HG03342 (cell line): ENCODE results near the gene RFC4.
A peak's percentile ranks its signal among the peaks of the same experiment; 100 is the strongest.

ENCODE experiments used
- ATAC-seq: cut with Tn5 transposase; IDR thresholded peaks from one replicate; pipeline ENCODE4 v1.9.1; 2021; ENCODE audit warnings: mild to moderate bottlenecking, moderate library complexity; ENCODE audit not compliant: unreplicated experiment

The RFC4 gene

DNA sequence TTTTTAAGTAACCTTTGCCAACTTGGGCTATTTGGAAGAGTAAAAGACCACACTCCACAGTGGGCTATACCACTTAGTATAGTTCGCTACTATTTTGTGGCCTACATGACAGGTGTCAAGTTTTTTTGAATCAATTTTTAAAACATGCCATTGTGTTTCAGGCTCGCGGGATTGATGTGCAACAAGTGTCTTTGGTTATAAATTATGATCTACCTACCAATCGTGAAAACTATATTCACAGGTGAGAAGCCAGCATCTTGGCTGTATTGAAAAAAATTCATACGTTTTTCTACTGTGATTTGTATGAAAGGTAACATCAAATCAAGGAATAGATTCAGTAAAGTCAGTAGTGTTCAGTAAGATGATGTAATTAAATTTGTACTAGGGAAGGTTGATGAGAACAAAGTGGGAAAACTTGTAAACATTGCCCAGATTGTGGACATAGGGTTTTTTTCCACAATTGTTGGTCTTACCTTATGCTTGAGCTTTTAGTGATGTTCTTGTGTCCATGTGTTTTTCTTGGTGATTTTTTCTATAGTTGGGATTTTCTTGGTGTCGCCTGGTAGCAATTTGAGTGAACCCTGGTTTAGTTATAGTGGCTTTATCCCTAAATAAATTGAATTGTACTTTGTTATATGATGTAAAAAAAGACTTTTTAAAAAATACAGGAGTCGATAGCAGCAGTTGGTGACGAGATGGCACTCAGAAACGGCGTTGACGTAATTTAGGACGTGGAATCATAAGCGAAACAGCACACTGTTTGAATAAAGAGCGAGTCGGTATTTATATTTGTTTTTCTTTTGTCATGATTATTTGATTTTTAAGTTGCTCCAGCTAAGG, 18.4 kb downstream of the RFC4 start:
- no peak for ATAC-seq

GRCh38 chr3:186786922-186787321, 19.4 kb downstream of the RFC4 start:
- ATAC-seq, result no peak

- ATAC-seq, result no peak
Measured at GRCh38 chr3:186785495-186786018, 20.7 kb downstream of the RFC4 start.

GRCh38 chr3:186784820-186785494, 21.3 kb downstream of the RFC4 start:
- ATAC-seq, result no peak

DNA sequence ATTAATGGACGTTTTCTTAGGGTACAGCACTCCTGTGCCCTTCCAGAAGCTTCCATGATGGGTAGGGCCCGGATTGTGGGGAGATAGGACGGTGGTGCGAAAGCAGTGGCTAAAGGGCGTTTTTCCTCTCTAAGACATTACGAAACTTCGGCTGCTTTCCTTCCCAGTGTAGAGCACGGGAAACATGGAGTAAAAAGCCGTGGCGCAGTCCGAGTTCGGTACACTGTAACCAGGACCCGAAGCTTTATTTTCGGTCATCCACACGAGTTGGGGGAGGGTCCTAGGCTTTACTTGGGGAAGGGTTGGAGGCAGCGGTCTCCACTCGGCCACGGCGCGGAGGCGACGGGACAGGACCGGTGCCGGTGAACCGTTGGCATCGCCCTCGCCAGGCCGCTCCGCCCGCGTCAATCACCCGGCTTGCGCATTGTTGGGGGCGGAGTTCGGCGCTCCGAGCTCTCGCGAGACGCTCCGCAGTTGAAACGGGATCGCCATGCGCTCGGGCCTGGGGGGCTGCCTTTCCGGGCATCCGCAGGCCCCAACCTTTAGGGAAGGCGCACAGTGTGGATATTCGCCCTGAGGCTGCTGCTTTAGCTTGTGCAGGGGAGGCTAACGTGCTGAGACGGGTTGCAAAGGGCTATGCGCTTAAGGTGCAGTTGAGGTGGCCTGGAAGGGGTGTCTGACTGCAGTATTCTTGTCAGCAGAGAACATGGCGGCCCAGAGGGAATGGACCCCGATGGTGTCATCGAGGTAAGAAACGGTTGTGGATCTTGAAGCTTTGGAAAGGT, 22.4 kb downstream of the RFC4 start:
- ATAC-seq, result peak; percentile 69

GRCh38 chr3:186783058-186783730, 23.1 kb downstream of the RFC4 start, which contains the start of gene EIF4A2:
Gene EIF4A2 (plus strand): TSS chr3:186783577. CDS start chr3:186783611, 34 bp downstream.
- peak; percentile 56 for ATAC-seq

DNA sequence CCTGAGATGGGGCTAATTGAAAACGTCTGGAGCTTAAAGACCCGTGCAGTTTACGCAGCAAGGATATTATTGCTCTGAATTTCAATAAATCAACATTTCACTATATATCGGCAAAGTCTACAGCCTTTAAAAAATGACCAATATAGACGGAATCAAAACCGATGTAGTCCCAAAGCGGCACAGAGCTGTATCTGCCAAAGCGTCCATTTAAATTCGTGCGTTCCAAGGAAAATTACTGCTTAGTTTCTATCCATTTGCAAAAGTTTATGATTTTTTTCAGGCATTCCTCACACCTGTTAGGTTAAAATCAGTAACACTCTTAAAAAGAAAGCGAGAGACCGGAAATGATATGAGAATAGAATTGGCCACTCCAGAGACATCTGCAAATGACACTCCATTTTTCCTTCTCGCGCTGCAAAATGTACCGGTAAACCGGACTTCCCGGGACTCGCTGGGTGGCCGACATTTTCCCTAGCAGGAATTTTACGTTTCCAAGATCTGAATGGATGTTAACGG, 23.7 kb downstream of the RFC4 start:
- peak; percentile 34 for ATAC-seq

DNA sequence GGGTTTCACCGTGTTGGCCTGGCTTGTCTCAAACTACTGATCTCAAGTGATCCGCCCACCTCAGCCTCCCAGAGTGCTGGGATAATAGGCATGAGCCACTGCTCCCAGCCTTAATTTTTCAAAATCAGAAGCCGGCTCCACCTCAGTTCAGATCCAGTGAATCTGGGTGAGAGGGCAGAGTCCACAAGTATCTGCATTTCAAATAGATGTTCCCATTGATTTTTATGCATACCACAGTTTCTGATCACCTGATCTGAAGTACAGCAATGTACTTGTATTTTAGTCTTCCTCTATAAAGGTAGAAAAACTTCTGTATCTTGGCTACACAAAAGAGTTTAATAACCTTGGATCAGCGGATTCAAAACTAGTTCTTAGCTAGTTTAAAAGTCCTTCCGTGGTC, 27.1 kb downstream of the RFC4 start:
- ATAC-seq, result no peak

- no peak for ATAC-seq
Measured at GRCh38 chr3:186775999-186776398, 30.3 kb downstream of the RFC4 start.

GRCh38 chr3:186772701-186773417, 33.4 kb downstream of the RFC4 start:
- peak; percentile 84 for ATAC-seq

DNA sequence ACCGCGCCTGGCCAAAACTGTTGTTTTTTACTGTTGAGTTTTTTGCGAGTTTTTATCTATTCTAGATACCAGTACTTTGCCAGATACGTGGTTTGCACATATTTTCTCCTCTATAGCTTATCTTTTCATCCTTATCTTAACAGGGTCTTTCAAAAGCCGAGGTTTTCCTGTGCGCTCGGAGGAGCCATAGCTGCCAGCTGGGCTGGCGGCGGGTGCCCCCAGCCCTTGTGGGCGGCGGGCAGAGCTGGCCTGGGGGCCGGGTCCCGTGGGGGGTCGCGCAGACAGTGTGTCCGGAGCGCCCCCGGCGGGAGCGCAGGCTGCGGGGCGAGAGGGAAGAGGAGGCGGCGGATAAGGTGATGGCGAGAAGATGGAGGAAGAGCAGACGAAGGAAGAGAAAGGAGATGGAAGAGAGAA, 34.0 kb downstream of the RFC4 start:
- peak; percentile 21 for ATAC-seq

DNA sequence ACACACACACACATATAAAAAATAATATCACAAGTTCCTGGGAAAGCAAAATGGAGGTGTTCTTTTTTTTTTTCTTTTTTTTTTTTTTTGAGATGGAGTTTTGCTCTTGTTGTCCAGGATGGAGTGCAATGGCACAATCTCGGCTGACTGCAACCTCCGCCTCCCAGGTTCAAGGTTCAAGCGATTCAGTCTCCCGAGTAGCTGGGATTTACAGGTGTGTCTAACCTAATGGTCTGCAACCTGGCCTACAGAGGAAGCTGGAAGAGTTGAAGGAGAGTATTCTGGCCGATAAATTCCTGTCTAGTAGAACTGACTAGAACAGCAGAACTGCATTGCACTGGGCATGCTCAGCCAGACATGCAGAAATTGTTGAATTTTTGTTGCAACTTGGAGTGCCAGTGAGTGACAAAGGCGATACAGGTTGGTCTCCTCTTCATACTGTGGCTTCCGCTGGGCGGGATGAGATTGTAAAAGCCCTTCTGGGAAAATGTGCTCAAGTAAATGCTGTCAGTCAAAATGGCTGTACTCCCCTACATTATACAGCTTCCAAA, 45.3 kb downstream of the RFC4 start:
- ATAC-seq, result no peak

DNA sequence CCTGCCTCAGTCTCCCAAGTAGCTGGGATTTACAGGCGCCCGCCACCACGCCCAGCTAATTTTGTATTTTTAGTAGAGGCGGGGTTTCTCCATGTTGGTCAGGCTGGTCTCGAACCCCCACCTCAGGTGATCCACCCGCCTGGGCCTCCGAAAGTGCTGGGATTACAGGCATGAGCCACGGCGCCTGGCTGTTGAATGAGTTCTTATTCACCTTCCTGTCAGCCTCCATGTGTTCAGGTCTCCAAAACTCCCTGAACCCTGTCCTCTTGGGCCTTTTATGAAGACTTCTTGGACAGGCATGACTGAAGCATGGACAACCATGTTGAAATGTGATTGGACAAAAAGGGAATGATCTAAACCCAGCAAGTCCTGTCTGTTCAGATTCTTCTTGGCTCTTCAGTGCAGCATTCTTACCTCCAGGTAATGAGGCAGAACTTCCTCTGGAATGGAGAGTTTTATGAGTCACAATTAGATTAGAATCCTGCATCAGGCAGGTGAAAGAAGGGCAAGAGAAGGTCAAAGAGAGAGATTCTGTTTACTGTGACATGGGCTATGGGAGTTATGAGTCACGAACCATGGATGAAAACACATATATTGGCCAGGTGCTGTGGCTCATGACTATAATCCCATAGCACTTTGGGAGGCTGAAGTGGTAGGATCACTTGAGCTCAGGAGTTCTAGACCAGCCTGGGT, 46.0 kb downstream of the RFC4 start:
- ATAC-seq, result no peak

DNA sequence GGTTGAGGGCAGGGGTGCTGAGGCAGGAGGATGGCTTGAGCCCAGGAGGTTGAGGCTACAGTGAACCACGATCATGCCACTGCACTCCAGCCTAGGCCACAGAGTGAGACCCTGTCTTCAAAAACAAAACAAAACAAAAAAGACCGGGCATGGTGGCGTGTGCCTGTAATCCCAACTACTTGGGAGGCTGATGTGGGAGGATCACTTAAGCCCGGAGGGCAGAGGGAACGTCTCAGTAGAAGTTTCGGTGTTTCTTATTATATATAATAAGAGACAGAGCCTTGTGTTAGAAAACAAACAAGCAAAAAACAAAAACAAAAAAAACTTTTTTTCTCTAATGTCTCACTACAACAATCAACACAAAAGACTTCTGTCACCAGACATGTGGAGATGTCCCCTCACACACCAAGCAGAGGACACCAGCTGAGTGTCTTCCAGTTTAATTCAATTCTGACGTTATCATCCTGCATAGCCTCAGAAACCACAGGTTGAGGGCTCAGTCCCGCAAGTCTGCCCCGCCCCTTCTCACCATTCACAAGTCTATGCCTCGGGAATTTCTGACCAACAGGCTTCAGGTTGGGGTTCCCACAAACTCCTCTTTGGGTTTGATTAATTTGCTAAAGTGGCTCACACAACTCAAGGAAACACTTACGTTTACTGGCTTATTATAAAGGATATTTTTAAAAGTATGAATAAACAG, 46.9 kb downstream of the RFC4 start:
- ATAC-seq, result no peak

GRCh38 chr3:186757686-186758220, 48.5 kb downstream of the RFC4 start:
- ATAC-seq, result no peak

GRCh38 chr3:186757214-186757613, 49.1 kb downstream of the RFC4 start:
- ATAC-seq, result no peak

DNA sequence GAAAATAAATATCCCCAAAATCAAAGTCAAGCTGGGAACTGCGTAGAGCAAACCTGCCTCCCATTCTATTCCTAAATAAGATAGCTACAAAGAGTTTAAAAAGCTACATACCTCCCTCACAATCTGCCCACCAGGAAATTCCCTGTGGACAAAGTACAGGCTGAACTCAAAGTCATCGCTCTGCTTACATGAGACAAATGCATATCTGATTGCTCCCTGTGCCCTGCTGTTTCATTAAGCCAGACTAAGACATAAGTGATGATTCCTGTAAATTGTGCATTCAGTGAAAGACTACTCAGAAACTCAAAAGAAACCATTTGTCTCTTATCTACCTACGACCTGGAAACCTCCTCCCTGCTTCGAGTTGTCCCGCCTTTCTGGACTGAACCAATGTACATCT, 51.4 kb downstream of the RFC4 start:
- no peak for ATAC-seq

- no peak for ATAC-seq
Measured at GRCh38 chr3:186754006-186754405, 52.3 kb downstream of the RFC4 start.
